SK-N-SH (cell line): ENCODE data around the gene EHBP1L1. TPM values are rescaled to one million over a fixed set of nuclear protein-coding genes. Genes with fewer than 3 reads are reported as not detected.

Source experiments
- CTCF ChIA-PET: fragments of 300-600, 350-600 bp; formaldehyde crosslinking; extraction: SDS; loops from one replicate; lab custom pipeline; 2021; lab: Yijun Ruan, JAX
- POLR2A ChIA-PET: fragments of 350-600 bp; sonication (Branson Sonifier 250); formaldehyde crosslinking; extraction: SDS; loops from one replicate; lab custom pipeline; 2020; ENCODE audit warnings: antibody characterized with exemption, inconsistent platforms; lab: Yijun Ruan, JAX
- DNase-seq: peaks from one replicate; pipeline ENCODE4 v3.0.0; 2012
- H2AFZ ChIP-seq: fragments of 200-600 bp; sonication (generic); 2 replicates; pipeline ENCODE4 v1.8.1; 2016; ENCODE audit warnings: antibody characterized with exemption, mild to moderate bottlenecking, low read depth
- H3F3A ChIP-seq: fragments of 200-600 bp; sonication (generic); replicated peaks from 2 replicates; pipeline ENCODE3; 2016; ENCODE audit warnings: antibody characterized with exemption, mild to moderate bottlenecking; ENCODE audit not compliant: insufficient read depth
- H3K27ac ChIP-seq, 2 experiments: fragments of 200-500 bp in 1 of 2; fragments of 200-600 bp in 1 of 2; sonication (Bioruptor generic) in 1 of 2; sonication (generic), shearing (Covaris generic) in 1 of 2; 2 replicates each; pipeline versions ENCODE4 v1.5.1 to v1.6.1; 2014 to 2016; ENCODE audit warnings: low read depth in 2 of 2, inconsistent platforms in 1 of 2, low read length in 1 of 2, mild to moderate bottlenecking in 1 of 2, mixed read lengths in 1 of 2
- H3K27me3 ChIP-seq: fragments of 200-600 bp; sonication (generic), shearing (Covaris generic); 2 replicates; pipeline ENCODE4 v1.6.1; 2016; ENCODE audit warnings: mixed run types; ENCODE audit not compliant: insufficient read depth
- H3K36me3 ChIP-seq, 2 experiments: fragments of 200-500 bp in 1 of 2; fragments of 200-600 bp in 1 of 2; sonication (Bioruptor generic) in 1 of 2; sonication (generic) in 1 of 2; replicated peaks in 1 of 2; 2 replicates each; pipeline versions ENCODE3 to v1.5.1; 2014 to 2016; ENCODE audit warnings: low read length in 1 of 2, mild to moderate bottlenecking in 1 of 2; ENCODE audit not compliant: insufficient read depth in 2 of 2, control insufficient read depth in 1 of 2
- H3K4me1 ChIP-seq, 2 experiments: fragments of 200-500 bp in 1 of 2; fragments of 200-600 bp in 1 of 2; sonication (Bioruptor generic) in 1 of 2; sonication (generic), shearing (Covaris generic) in 1 of 2; 2 replicates each; pipeline versions ENCODE4 v1.5.1 to v1.6.1; 2014 to 2016; ENCODE audit warnings: low read depth in 1 of 2, low read length in 1 of 2, mixed run types in 1 of 2; ENCODE audit not compliant: insufficient read depth in 2 of 2, control insufficient read depth in 1 of 2
- H3K4me2 ChIP-seq: fragments of 200-600 bp; sonication (generic), shearing (Covaris generic); 2 replicates; pipeline ENCODE4 v1.6.1; 2017; ENCODE audit warnings: mixed run types
- H3K4me3 ChIP-seq, 2 experiments: fragments of 200-500 bp in 1 of 2; fragments of 200-600 bp in 1 of 2; sonication (Bioruptor generic) in 1 of 2; sonication (generic), shearing (Covaris generic) in 1 of 2; 2 replicates each; pipeline versions ENCODE4 v1.5.1 to v1.8.1; 2014 to 2016; ENCODE audit warnings: low read depth in 2 of 2, inconsistent platforms in 1 of 2, low read length in 1 of 2, mild to moderate bottlenecking in 1 of 2, mixed read lengths in 1 of 2, moderate library complexity in 1 of 2
- H3K79me2 ChIP-seq: fragments of 200-600 bp; sonication (generic); 2 replicates; pipeline ENCODE4 v1.8.1; 2017; ENCODE audit warnings: mild to moderate bottlenecking; ENCODE audit not compliant: insufficient read depth
- H3K9ac ChIP-seq: fragments of 200-600 bp; sonication (generic); 2 replicates; pipeline ENCODE4 v1.6.1; 2017; ENCODE audit warnings: mixed run types
- H3K9me2 ChIP-seq: fragments of 200-600 bp; sonication (generic); 2 replicates; pipeline ENCODE4 v1.6.1; 2017; ENCODE audit warnings: mixed run types
- H3K9me3 ChIP-seq: fragments of 200-600 bp; sonication (generic); 2 replicates; pipeline ENCODE4 v1.6.1; 2017; ENCODE audit warnings: mixed run types, mild to moderate bottlenecking, moderate library complexity
- H4K20me1 ChIP-seq: fragments of 200-600 bp; sonication (generic); 2 replicates; pipeline ENCODE4 v1.6.1; 2017; ENCODE audit warnings: mild to moderate bottlenecking, mixed run types; ENCODE audit not compliant: insufficient read depth
- CHD2 ChIP-seq: fragments of 150-350 bp; IDR thresholded peaks from 2 replicates; pipeline ENCODE4 v1.6.1; 2018; ENCODE audit warnings: low read length; ENCODE audit not compliant: partially characterized antibody
- CTCF ChIP-seq: fragments of 200-600 bp; sonication (generic); IDR thresholded peaks from 2 replicates; pipeline ENCODE4 v1.6.1; 2017; ENCODE audit warnings: antibody characterized with exemption, mild to moderate bottlenecking, moderate library complexity
- FOXJ3 ChIP-seq: sonication (generic); formaldehyde crosslinking; IDR thresholded peaks from 2 replicates; pipeline ENCODE4 v1.5.1; 2020; ENCODE audit warnings: mild to moderate bottlenecking, missing genetic modification reagents
- IRF3 ChIP-seq: fragments of 150-350 bp; IDR thresholded peaks from 2 replicates; pipeline ENCODE4 v1.6.1; 2016; ENCODE audit warnings: mild to moderate bottlenecking, low read depth, low read length
- JUND ChIP-seq: IDR thresholded peaks from 2 replicates; pipeline ENCODE4 v1.4.0; 2012
- RXRA ChIP-seq: IDR thresholded peaks from 2 replicates; pipeline ENCODE4 v1.4.0; 2012; ENCODE audit warnings: low read depth, mild to moderate bottlenecking, borderline replicate concordance
- USF1 ChIP-seq: IDR thresholded peaks from 2 replicates; pipeline ENCODE4 v1.4.0; 2012; ENCODE audit warnings: low read depth, borderline replicate concordance
- USF2 ChIP-seq: fragments of 150-350 bp; IDR thresholded peaks from 2 replicates; pipeline ENCODE4 v1.6.1; 2017; ENCODE audit warnings: antibody characterized with exemption, low read length, low read depth, borderline replicate concordance
- WGBS: methylation state at CpG from one replicate; pipeline ENCODE4 v1.1.6; 2017; ENCODE audit warnings: low lambda C conversion rate; 5-methylcytosine and 5-hydroxymethylcytosine counted together
- polyA plus RNA-seq, 3 experiments: library from polyadenylated mRNA; depleted of rRNA; stranded (reverse); fragments of >200 nt; gene quantifications; 2 replicates each; pipeline ENCODE4 v1.2.3, GENCODE V29; 2012

The EHBP1L1 gene
- polyA plus RNA-seq, 1 of the 3 experiments (the other 2 are of a cell fraction), result 48.7 TPM

GRCh38 chr11:65639623-65640482 lies 64.0 kb downstream of the EHBP1L1 start:
- no peak overlapping the region for H3K9ac ChIP-seq
- CTCF ChIA-PET, result interaction anchor here (1.1 to 4.5 kb wide), 4 partner anchors 9 to 179 kb away, joined by 3 to 42 read pairs (median 10); no protein-coding TSS in a partner anchor
- no peak overlapping the region for H3K4me3 ChIP-seq
- WGBS, result 96% methylated on average over 7 of the region's 8 CpGs
- H3K36me3 ChIP-seq, result peaks cover 0 to 26% of the 10 kb centered on the region in 2 experiments
- peaks cover 9% of the 10 kb centered on the region for H4K20me1 ChIP-seq
- H3K9me2 ChIP-seq, result no peaks in the 10 kb centered on the region
- H2AFZ ChIP-seq, result no peak overlapping the region
- H3K79me2 ChIP-seq, result peaks cover 16% of the 10 kb centered on the region
- no peaks in the 10 kb centered on the region for H3K9me3 ChIP-seq
- TF ChIP-seq CTCF, result no peak
- no peak for TF ChIP-seq USF2
- TF ChIP-seq IRF3, result no peak
- TF ChIP-seq RXRA, result no peak
- TF ChIP-seq JUND, result no peak
- no peak for TF ChIP-seq CHD2
- TF ChIP-seq FOXJ3 (CRISPR knock-in tag), result no peak
- no peak for TF ChIP-seq USF1
- peaks cover 5 to 25% of the 10 kb centered on the region in 2 experiments; a peak in 3 of 4 replicates for H3K4me1 ChIP-seq
- no peaks in the 10 kb centered on the region for H3K27me3 ChIP-seq
- no peak for DNase-seq
- POLR2A ChIA-PET, result interaction anchor here (1.1 to 3.9 kb wide), 2 partner anchors 13 to 80 kb away, joined by 3 to 25 read pairs; no protein-coding TSS in a partner anchor
- peaks cover 24% of the 10 kb centered on the region for H3F3A ChIP-seq
- no peak overlapping the region for H3K4me2 ChIP-seq
- H3K27ac ChIP-seq, result no peak overlapping the region; a peak in 1 of 4 replicates
